HUDEP-2 (cell line): Measurements from ENCODE around the gene GAS6.
A peak's percentile ranks its signal among the peaks of the same experiment; 100 is the strongest.

ENCODE experiments used
- DNase-seq, 76 experiments: peaks; one replicate each; lab custom pipeline; 2025; ENCODE audit not compliant: unreplicated experiment in 76 of 76; lab: John Stamatoyannopoulos, UW

The GAS6 gene

DNA sequence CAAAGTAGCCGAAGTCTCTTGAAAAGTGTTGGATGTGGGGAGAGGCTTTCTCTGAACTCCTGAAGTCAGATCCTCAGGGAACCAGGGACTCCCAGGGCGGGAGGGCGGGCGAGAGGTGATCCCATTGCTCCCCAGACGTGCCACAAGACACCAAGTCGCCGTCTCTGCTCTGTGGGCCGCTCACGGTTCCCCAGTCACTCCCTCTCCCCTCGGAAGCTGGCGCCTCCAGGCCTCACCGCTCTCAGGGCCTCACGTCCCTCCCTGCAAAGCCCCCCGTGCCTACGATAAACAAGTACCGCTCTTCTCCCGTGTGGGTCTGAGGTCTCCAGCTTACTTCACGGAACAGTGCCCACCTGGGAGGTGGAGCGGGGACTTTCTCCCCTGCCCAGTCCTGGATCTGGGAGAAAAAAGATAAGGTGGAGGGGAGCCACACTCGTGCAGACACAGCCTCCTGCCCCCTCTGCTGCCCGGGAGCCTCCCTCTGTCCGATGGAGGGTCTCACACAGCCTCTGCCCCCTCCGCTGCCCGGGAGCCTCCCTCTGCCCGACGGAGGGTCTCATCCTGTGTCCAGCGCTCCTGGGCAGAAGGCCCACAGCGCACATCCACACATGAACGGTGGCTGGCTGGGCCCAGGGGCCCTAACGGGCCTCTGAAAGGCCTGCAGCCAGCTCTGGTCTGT, 50.7 kb downstream of the GAS6 start:
- no peak for DNase-seq

DNA sequence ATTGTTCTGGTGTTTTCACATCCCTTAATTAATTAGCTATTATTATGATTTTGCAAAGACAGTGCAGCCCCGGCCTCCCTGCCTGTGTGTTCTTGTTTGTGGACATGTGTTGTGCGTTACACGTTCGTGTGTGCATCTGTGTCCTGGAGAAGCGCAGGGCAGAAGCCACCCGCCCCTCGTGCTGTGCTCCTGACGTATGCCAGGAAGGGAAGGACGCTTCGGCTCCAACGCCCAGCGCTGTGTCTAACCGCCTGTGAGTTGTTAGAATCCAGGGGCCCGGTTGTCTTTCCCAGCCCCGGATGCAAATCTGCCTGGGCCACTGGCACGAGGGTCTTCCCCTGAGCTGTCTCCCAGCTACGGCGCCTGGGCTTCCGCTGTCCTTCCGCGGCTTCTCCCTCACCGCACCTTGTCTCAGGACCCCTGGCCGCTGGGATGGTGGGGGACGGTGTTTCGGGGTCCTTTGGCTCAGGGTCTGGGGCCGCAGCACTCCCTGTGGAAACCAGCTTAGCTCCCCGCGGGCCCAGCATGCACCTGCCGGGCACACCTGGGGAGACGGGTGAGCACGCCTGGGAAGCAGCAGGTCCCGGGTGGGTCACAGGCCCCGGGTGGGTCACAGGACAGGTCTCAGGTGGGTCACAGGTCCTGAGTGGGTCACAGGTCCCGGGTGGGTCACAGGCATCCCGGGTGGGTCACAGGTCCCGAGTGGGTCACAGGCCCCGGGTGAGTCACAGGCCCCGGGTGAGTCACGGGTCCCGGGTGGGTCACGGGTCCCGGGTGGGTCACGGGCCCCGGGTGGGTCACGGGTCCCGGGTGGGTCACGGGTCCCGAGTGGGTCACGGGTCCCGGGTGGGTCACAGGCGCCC, 51.5 kb downstream of the GAS6 start:
- DNase-seq, result no peak

GRCh38 chr13:113811081-113811928, 52.6 kb downstream of the GAS6 start:
- no peak for DNase-seq

DNA sequence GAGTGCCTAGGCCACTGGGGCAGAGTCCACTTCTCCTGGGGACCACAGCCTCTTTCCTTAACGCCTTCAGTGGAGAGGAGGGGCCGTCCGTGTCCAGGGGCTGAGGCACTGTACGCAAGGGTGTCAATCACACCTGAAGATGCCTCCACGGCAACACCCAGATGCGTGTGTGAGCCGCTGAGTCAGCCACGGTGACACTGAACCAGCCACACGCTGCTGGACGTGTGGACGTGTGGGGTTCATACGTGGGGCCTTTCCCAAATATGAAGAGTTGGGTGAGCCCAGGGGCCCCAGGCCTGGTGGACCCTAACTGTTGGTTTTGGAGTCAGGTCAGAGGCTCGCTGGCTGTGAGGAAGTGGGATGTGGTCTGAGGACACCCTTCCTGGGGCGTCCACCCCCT, 53.2 kb downstream of the GAS6 start:
- DNase-seq, result no peak

GRCh38 chr13:113809934-113810333, 53.9 kb downstream of the GAS6 start:
- DNase-seq, result no peak

- DNase-seq, result no peak
Measured at GRCh38 chr13:113808058-113808834, 55.6 kb downstream of the GAS6 start.

- no peak for DNase-seq
Measured at GRCh38 chr13:113806526-113806925, 57.4 kb downstream of the GAS6 start.

DNA sequence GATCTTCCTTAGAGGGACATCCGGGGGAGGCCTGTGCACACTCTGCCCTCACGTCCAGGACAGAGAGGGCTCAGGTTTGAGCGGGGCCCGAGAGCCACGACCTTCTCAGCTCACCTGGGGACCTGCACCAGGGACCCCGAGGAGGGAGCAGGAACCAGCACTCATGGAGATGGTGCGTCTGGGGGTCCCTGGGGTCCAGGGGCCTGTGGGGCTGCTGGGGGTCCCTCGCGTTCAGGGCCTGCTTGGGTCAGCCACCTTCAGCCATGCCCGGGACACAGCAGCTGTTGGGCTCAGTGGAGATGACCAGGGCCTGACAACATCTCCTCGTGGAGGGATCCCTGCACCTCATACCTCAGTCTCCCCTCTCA, 57.8 kb downstream of the GAS6 start:
- DNase-seq, result no peak

DNA sequence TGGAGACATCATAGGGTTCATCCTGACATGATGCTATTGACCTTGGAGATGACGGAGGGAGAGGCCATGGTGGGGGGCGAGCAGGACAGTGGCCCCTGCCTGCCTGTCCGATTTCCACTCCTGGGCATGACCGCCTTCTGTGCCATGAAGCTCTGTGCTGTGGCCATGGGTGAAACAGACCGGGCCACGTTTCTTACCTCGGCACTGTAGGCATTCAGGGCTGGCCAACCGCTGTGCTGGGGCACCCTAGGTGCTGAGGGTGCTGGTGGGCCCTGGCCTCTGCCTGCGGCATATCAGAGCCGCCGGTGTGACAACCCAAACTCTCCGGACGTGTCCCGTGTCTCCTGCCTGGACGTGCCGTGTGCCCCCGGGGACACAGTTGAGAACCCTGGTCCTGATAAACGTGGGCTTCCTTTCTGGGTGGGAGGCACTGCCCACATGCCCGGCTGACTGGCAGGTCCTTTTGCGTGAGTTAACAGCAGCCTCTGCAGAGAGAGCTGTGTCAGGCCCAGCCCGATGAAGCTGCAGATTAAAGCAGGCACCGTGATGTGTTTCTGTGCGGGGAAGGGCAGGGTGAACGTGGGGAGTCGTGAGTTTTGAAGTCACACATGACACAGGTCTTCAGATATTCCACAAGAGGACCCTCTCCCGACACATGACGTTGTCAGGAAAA, 58.3 kb downstream of the GAS6 start:
- no peak for DNase-seq

GRCh38 chr13:113804703-113805430, 59.0 kb downstream of the GAS6 start:
- DNase-seq, result no peak

- no peak for DNase-seq
Measured at GRCh38 chr13:113804017-113804702, 59.7 kb downstream of the GAS6 start.

DNA sequence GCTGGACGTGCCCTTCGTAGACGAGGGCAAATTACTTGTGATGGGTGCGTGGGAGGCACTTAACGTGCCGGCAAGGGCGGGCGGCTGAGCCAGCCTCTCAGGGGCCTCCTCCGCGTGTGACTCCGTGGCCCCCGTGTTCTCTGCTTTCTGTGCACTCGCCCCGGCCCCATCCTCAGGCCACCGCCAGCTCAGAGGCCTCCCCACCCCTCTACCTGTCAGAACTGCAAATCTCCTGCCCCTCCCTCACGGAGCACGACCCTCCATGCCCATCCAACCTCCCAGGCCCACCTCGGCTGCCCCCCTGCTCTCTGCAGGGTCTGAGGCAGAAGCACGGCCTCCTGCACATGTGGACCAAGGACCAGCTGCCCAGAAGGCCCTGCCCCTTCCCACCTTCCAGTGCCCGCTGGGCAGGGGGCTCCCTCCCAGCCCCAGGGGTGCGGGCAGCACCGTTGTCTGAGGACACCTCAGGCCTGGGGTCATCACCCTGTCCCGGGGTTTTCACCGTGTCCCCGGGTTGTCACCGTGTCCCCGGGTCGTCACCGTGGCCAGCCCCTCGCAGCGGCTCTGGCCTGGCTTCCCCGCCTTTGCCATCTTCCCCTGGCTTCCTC, 60.4 kb downstream of the GAS6 start:
- no peak for DNase-seq

- DNase-seq, result peak in 1 of 76 experiments; percentile 15
Measured at GRCh38 chr13:113802761-113803160, 61.1 kb downstream of the GAS6 start.

GRCh38 chr13:113802090-113802531, 61.8 kb downstream of the GAS6 start:
- DNase-seq, result peak in 5 of 76 experiments; percentile 6 to 20 (median 15)

GRCh38 chr13:113801289-113801961, 62.5 kb downstream of the GAS6 start:
- DNase-seq, result no peak

- no peak for DNase-seq
Measured at GRCh38 chr13:113800576-113800926, 63.3 kb downstream of the GAS6 start.

GRCh38 chr13:113798200-113798811, 65.6 kb downstream of the GAS6 start:
- DNase-seq, result no peak
